SK-N-SH treated with all-trans-retinoic acid at 6 μM for 48 hours (cell line): ENCODE data around the gene ATP6V0D1.

Experiments used
- ATAC-seq: fragments of 200-7000 bp; cut with Tn5 transposase; 3 replicates; pipeline ENCODE4 v1.9.1; 2020; ENCODE audit warnings: mild to moderate bottlenecking, moderate library complexity
- ARNTL ChIP-seq: fragments of 450-650 bp; formaldehyde crosslinking; IDR thresholded peaks from 2 replicates; pipeline ENCODE4 v1.5.0; 2020; ENCODE audit warnings: low read depth, mild to moderate bottlenecking, moderate library complexity, borderline replicate concordance
- BACH2 ChIP-seq: fragments of 250-450 bp; sonication (Bioruptor Pico); IDR thresholded peaks from 2 replicates; pipeline ENCODE4 v1.9.0; 2021; ENCODE audit warnings: mild to moderate bottlenecking, borderline replicate concordance
- CREB5 ChIP-seq: fragments of 250-450 bp; sonication (Bioruptor Pico); IDR thresholded peaks from 2 replicates; pipeline ENCODE4 v1.5.1; 2020; ENCODE audit warnings: low read depth, mild to moderate bottlenecking, moderate library complexity
- CSDC2 ChIP-seq: fragments of 250-450 bp; sonication (Bioruptor Pico); IDR thresholded peaks from 2 replicates; pipeline ENCODE4 v1.5.0; 2020; ENCODE audit warnings: mild to moderate bottlenecking, moderate library complexity
- CSRNP3 ChIP-seq: fragments of 250-450 bp; sonication (Bioruptor Pico); IDR thresholded peaks from 2 replicates; pipeline ENCODE4 v1.5.1; 2021; ENCODE audit warnings: mild to moderate bottlenecking, moderate library complexity
- ESRRG ChIP-seq: fragments of 250-450 bp; sonication (Bioruptor Pico); IDR thresholded peaks from 2 replicates; pipeline ENCODE4 v1.6.1; 2021; ENCODE audit warnings: mild to moderate bottlenecking
- ISL1 ChIP-seq: fragments of 250-450 bp; sonication (Bioruptor Pico); IDR thresholded peaks from 2 replicates; pipeline ENCODE4 v2.1.2; 2022; ENCODE audit warnings: mild to moderate bottlenecking, moderate library complexity
- OSR1 ChIP-seq: fragments of 250-450 bp; sonication (Bioruptor Pico); IDR thresholded peaks from 2 replicates; pipeline ENCODE4 v1.8.0; 2022; ENCODE audit warnings: moderate library complexity, mild to moderate bottlenecking, inconsistent platforms
- PATZ1 ChIP-seq: fragments of 250-450 bp; sonication (Bioruptor Pico); IDR thresholded peaks from 2 replicates; pipeline ENCODE4 v1.8.0; 2020; ENCODE audit warnings: mild to moderate bottlenecking, moderate library complexity, borderline replicate concordance
- POU6F1 ChIP-seq: fragments of 250-450 bp; sonication (Bioruptor Pico); IDR thresholded peaks from 2 replicates; pipeline ENCODE4 v1.8.0; 2021; ENCODE audit warnings: low read depth, mild to moderate bottlenecking, moderate library complexity, borderline replicate concordance
- PPARA ChIP-seq: fragments of 250-450 bp; sonication (Bioruptor Pico); IDR thresholded peaks from 2 replicates; pipeline ENCODE4 v1.5.0; 2020; ENCODE audit warnings: mild to moderate bottlenecking, borderline replicate concordance
- RARB ChIP-seq: fragments of 250-450 bp; sonication (Bioruptor Pico); IDR thresholded peaks from 2 replicates; pipeline ENCODE4 v1.8.0; 2021; ENCODE audit warnings: mild to moderate bottlenecking, moderate library complexity
- SNAI2 ChIP-seq: fragments of 250-450 bp; sonication (Bioruptor Pico); IDR thresholded peaks from 2 replicates; pipeline ENCODE4 v1.5.0; 2020; ENCODE audit warnings: mild to moderate bottlenecking, moderate library complexity
- TCF4 ChIP-seq: fragments of 250-450 bp; sonication (Bioruptor Pico); IDR thresholded peaks from 2 replicates; pipeline ENCODE4 v1.8.0; 2021; ENCODE audit warnings: mild to moderate bottlenecking, moderate library complexity, borderline replicate concordance
- TSHZ2 ChIP-seq: fragments of 250-450 bp; sonication (Bioruptor Pico); IDR thresholded peaks from 2 replicates; pipeline ENCODE4 v1.5.0; 2020; ENCODE audit warnings: mild to moderate bottlenecking, moderate library complexity
- ZC3H10 ChIP-seq: fragments of 250-450 bp; sonication (Bioruptor Pico); IDR thresholded peaks from 2 replicates; pipeline ENCODE4 v1.5.1; 2021; ENCODE audit warnings: mild to moderate bottlenecking, moderate library complexity
- ZFP3 ChIP-seq: fragments of 250-450 bp; sonication (Bioruptor Pico); IDR thresholded peaks from 2 replicates; pipeline ENCODE4 v1.5.0; 2020; ENCODE audit warnings: mild to moderate bottlenecking, moderate library complexity
- ZFP30 ChIP-seq: fragments of 450-650 bp; formaldehyde crosslinking; IDR thresholded peaks from 2 replicates; pipeline ENCODE4 v1.5.0; 2022; ENCODE audit warnings: mild to moderate bottlenecking, moderate library complexity
- ZNF565 ChIP-seq: fragments of 450-650 bp; formaldehyde crosslinking; conservative IDR thresholded peaks from 2 replicates; pipeline ENCODE4 v1.5.0; 2020; ENCODE audit warnings: low read depth, mild to moderate bottlenecking, moderate library complexity
- ZNF8 ChIP-seq: fragments of 450-650 bp; formaldehyde crosslinking; IDR thresholded peaks from 2 replicates; pipeline ENCODE4 v1.5.0; 2020; ENCODE audit warnings: mild to moderate bottlenecking, moderate library complexity

Gene ATP6V0D1

GRCh38 chr16:67412294-67412693 lies 68.7 kb downstream of the ATP6V0D1 start:
- no peak for TF ChIP-seq ZC3H10 (CRISPR knock-in tag)
- TF ChIP-seq ZNF565, result no peak
- TF ChIP-seq ESRRG (CRISPR knock-in tag), result no peak
- no peak for TF ChIP-seq TCF4
- no peak for ATAC-seq

- no peak for ATAC-seq
- TF ChIP-seq CSRNP3, result no peak
- no peak for TF ChIP-seq ZFP30
- no peak for TF ChIP-seq TSHZ2
Measured at GRCh38 chr16:67411339-67411738, 69.6 kb downstream of the ATP6V0D1 start.

GRCh38 chr16:67409631-67410030 lies 71.3 kb downstream of the ATP6V0D1 start:
- no peak for TF ChIP-seq RARB
- no peak for TF ChIP-seq ESRRG (CRISPR knock-in tag)
- no peak for ATAC-seq

- ATAC-seq, result no peak
- no peak for TF ChIP-seq CSDC2
- no peak for TF ChIP-seq TSHZ2
- TF ChIP-seq BACH2 (CRISPR knock-in tag), result no peak
- no peak for TF ChIP-seq POU6F1
- TF ChIP-seq OSR1 (CRISPR knock-in tag), result no peak
- TF ChIP-seq ZC3H10 (CRISPR knock-in tag), result no peak
- no peak for TF ChIP-seq ISL1 (CRISPR knock-in tag)
- TF ChIP-seq CSRNP3, result no peak
- no peak for TF ChIP-seq CREB5 (CRISPR knock-in tag)
- no peak for TF ChIP-seq ZNF8 (CRISPR knock-in tag)
- no peak for TF ChIP-seq PPARA
- no peak for TF ChIP-seq ARNTL (CRISPR knock-in tag)
- no peak for TF ChIP-seq ZFP30
- no peak for TF ChIP-seq PATZ1 (CRISPR knock-in tag)
- no peak for TF ChIP-seq SNAI2 (CRISPR knock-in tag)
- no peak for TF ChIP-seq ZFP3 (CRISPR knock-in tag)
- TF ChIP-seq ZNF565, result no peak
- no peak for TF ChIP-seq ESRRG (CRISPR knock-in tag)
Measured at GRCh38 chr16:67407788-67408452, 73.0 kb downstream of the ATP6V0D1 start.
